ENCODE results near the gene DCLK1. TPM values are rescaled to one million over a fixed set of nuclear protein-coding genes. Genes with fewer than 3 reads are reported as not detected.
A peak's percentile ranks its signal among the peaks of the same experiment; 100 is the strongest.

Gene DCLK1
- total and polyA plus RNA-seq, 8 donors = 10.5 to 20.5 (median 12.8) TPM

GRCh38 chr13:36031490-36031889 lies 99.7 kb downstream of the DCLK1 start:
- intact Hi-C loops (cut with DNase I) = no loop called here
- no peaks in the 10 kb centered on the region for H3K27me3 ChIP-seq
- no peaks in the 10 kb centered on the region for H3K36me3 ChIP-seq
- TF ChIP-seq CTCF (IDR thresholded peaks at IDR 0.05) = no peak
- no peak for ATAC-seq
- no peaks in the 10 kb centered on the region for H3K4me1 ChIP-seq
- no peak overlapping the region for H3K27ac ChIP-seq
- no peak overlapping the region for H3K4me3 ChIP-seq
- no peak for DNase-seq
- peaks cover 0 to 4% of the 10 kb centered on the region in 2 donors for H3K9me3 ChIP-seq

GRCh38 chr13:36030670-36031331 lies 100.4 kb downstream of the DCLK1 start:
- no peaks in the 10 kb centered on the region for H3K36me3 ChIP-seq
- TF ChIP-seq CTCF (IDR thresholded peaks at IDR 0.05) = no peak
- H3K9me3 ChIP-seq = peaks cover 0 to 4% of the 10 kb centered on the region in 2 donors
- intact Hi-C loops (cut with DNase I) = no loop called here
- DNase-seq (no peak), ATAC-seq (peak; percentile 65)
- H3K4me3 ChIP-seq = no peak overlapping the region
- no peaks in the 10 kb centered on the region for H3K4me1 ChIP-seq
- no peaks in the 10 kb centered on the region for H3K27me3 ChIP-seq
- H3K27ac ChIP-seq = no peak overlapping the region

GRCh38 chr13:36029166-36029565 lies 102.0 kb downstream of the DCLK1 start:
- Histone ChIP-seq H3K4me3 (no peak overlapping the region), H3K4me1 (no peaks in the 10 kb centered on the region), H3K27ac (no peak overlapping the region), H3K27me3 (no peaks in the 10 kb centered on the region), H3K36me3 (no peaks in the 10 kb centered on the region), H3K9me3 (peaks cover 0 to 4% of the 10 kb centered on the region in 2 donors)
- ATAC-seq (no peak), DNase-seq (no peak)
- no peak for TF ChIP-seq CTCF (IDR thresholded peaks at IDR 0.05)
- intact Hi-C loops (cut with DNase I) = no loop called here

GRCh38 chr13:36028359-36029025 lies 102.7 kb downstream of the DCLK1 start:
- TF ChIP-seq CTCF (IDR thresholded peaks at IDR 0.05) = no peak
- Histone ChIP-seq H3K4me3 (no peak overlapping the region), H3K4me1 (no peaks in the 10 kb centered on the region), H3K27me3 (no peaks in the 10 kb centered on the region), H3K36me3 (no peaks in the 10 kb centered on the region), H3K27ac (no peak overlapping the region), H3K9me3 (peaks cover 0 to 4% of the 10 kb centered on the region in 2 donors)
- ATAC-seq (no peak), DNase-seq (no peak)
- intact Hi-C loops (cut with DNase I) = no loop called here

GRCh38 chr13:36026531-36026930 lies 104.7 kb downstream of the DCLK1 start:
- intact Hi-C loops (cut with DNase I) = no loop called here
- DNase-seq (peak in 1 of 4 donors; percentile 17), ATAC-seq (no peak)
- Histone ChIP-seq H3K27ac (no peak overlapping the region), H3K27me3 (no peaks in the 10 kb centered on the region), H3K4me3 (no peak overlapping the region), H3K9me3 (peaks cover 0 to 5% of the 10 kb centered on the region in 2 donors), H3K4me1 (no peaks in the 10 kb centered on the region), H3K36me3 (no peaks in the 10 kb centered on the region)
- no peak for TF ChIP-seq CTCF (IDR thresholded peaks at IDR 0.05)

Data from left lung (tissue), 10 donors.